Stimulated activated CD4-positive, alpha-beta T cell treated with anti-CD3 and anti-CD28 coated beads, TNF-alpha, amount 100 ng/mL, for 1 hour (primary cell): ENCODE data around the gene PITPNM1.
"Not testable (repeated sequence)": the region's sequence is repeated elsewhere in the genome, so short reads cannot be mapped to it uniquely, and the experiment has no call there.

Experiments
- DNase-seq, 3 donors: peaks; one replicate each; pipeline ENCODE4 v3.0.0-alpha.2; 2020; ENCODE audit warnings: low read depth in 3 of 3, low spot score in 1 of 3

Gene PITPNM1

GRCh38 chr11:67523556-67524479, 18.7 kb upstream of the PITPNM1 start:
- DNase-seq = no peak

- no peak for DNase-seq
Measured at GRCh38 chr11:67522844-67523555, 17.8 kb upstream of the PITPNM1 start, which contains the start of gene CABP2. TSS of gene CABP2 (minus strand) at chr11:67523446. CDS start at chr11:67523326, 120 bp downstream.

GRCh38 chr11:67522338-67522737, 17.2 kb upstream of the PITPNM1 start:
- DNase-seq = no peak

GRCh38 chr11:67521924-67522323, 16.8 kb upstream of the PITPNM1 start:
- DNase-seq = no peak

GRCh38 chr11:67520856-67521824, 16.0 kb upstream of the PITPNM1 start:
- no peak for DNase-seq

- no peak for DNase-seq
Measured at GRCh38 chr11:67519726-67520125, 14.6 kb upstream of the PITPNM1 start.

- no peak for DNase-seq
Measured at GRCh38 chr11:67517784-67518552, 12.8 kb upstream of the PITPNM1 start.

GRCh38 chr11:67516806-67517205, 11.6 kb upstream of the PITPNM1 start:
- no peak for DNase-seq

- DNase-seq = no peak
Measured at GRCh38 chr11:67514116-67514515, 9.0 kb upstream of the PITPNM1 start.

GRCh38 chr11:67511558-67511957, 6.4 kb upstream of the PITPNM1 start:
- DNase-seq = not testable (repeated sequence)

- no peak for DNase-seq
Measured at GRCh38 chr11:67510023-67510345, 4.8 kb upstream of the PITPNM1 start.

- DNase-seq = peak; percentile 97 to 98 (median 98)
Measured at GRCh38 chr11:67508486-67509121, 3.4 kb upstream of the PITPNM1 start.

GRCh38 chr11:67507864-67508485, 2.8 kb upstream of the PITPNM1 start, which contains the start of gene CDK2AP2:
TSS of gene CDK2AP2 (minus strand) at chr11:67508162. CDS start at chr11:67508082, 80 bp downstream.
- DNase-seq = peak; percentile 93 to 95 (median 93)

GRCh38 chr11:67507242-67507863, 2.2 kb upstream of the PITPNM1 start:
- DNase-seq = no peak

- DNase-seq = no peak
Measured at GRCh38 chr11:67506426-67507051, 1.4 kb upstream of the PITPNM1 start.

GRCh38 chr11:67505605-67506396, 638 bp upstream of the PITPNM1 start:
- DNase-seq = peak; percentile 75 to 80 (median 78)
